H1 (cell line): ENCODE data around the gene HHIP. TPM values are rescaled to one million over a fixed set of nuclear protein-coding genes. Genes with fewer than 3 reads are reported as not detected.

Experiments
- ATF2 ChIP-seq: IDR thresholded peaks from 2 replicates; pipeline ENCODE4 v1.6.1; 2012; ENCODE audit warnings: low read length, inconsistent platforms
- BACH1 ChIP-seq: IDR thresholded peaks from 2 replicates; pipeline ENCODE4 v1.6.1; 2012; ENCODE audit warnings: low read length, improper control_type of control experiment
- CTCF ChIP-seq, 3 experiments: IDR thresholded peaks; 1 replicate in 2 of 3; 2 replicates in 1 of 3; pipeline versions ENCODE4 v1.5.1 to v1.6.1; 2011; ENCODE audit warnings: low read length in 3 of 3, mild to moderate bottlenecking in 3 of 3, inconsistent platforms in 2 of 3, low read depth in 1 of 3, moderate library complexity in 1 of 3; ENCODE audit not compliant: insufficient read depth in 1 of 3; ENCODE audit errors: control extremely low read depth in 1 of 3
- SP1 ChIP-seq: IDR thresholded peaks from 2 replicates; pipeline ENCODE4 v1.6.1; 2011; ENCODE audit warnings: low read depth, low read length
- SP2 ChIP-seq: IDR thresholded peaks from 2 replicates; pipeline ENCODE4 v1.6.1; 2012; ENCODE audit warnings: mild to moderate bottlenecking, low read length, inconsistent platforms
- polyA plus RNA-seq, 7 experiments: library from polyadenylated mRNA; depleted of rRNA in 3 of 7; stranded (reverse) in 5 of 7; unstranded in 2 of 7; fragments of >200 nt in 5 of 7; fragments of 200-250 nt in 2 of 7; gene quantifications; 1 replicate in 5 of 7; 2 replicates in 1 of 7; 4 replicates in 1 of 7; pipeline versions ENCODE4 v1.2.1 to v1.2.3, GENCODE V29; 2011 to 2013; ENCODE audit warnings: missing spikeins in 2 of 7, mixed read lengths in 2 of 7
- total RNA-seq: library from RNA; stranded (reverse); fragmentation: NEBNext Ultra II Directional; extraction: Animal tissue kit (Norgen Biotek cat#: 25700); gene quantifications from 2 replicates; pipeline ENCODE4 v1.2.1, GENCODE V29; 2021

The HHIP gene
- total and polyA plus RNA-seq, 2 of the 8 experiments (the other 6 are each of a cell fraction or from before 2014, with no cell fraction given) = 0.05 to 1.3 TPM

- TF ChIP-seq CTCF (IDR thresholded peaks at IDR 0.05; ENCODE audit: control extremely low read depth in 1 of 3, insufficient read depth in 1 of 3, low read depth in 1 of 3, low read length in 3 of 3) (no peak), SP2 (no peak), BACH1 (no peak), SP1 (no peak), ATF2 (no peak)
These were observed 30.9 kb upstream of the HHIP start (continued) for GRCh38 chr4:144614850-144615585.
